Smooth muscle cell of bladder (primary cell): ENCODE results near the gene BICRAL. TPM values are rescaled to one million over a fixed set of nuclear protein-coding genes. Genes with fewer than 3 reads are reported as not detected.

Experiments
- total RNA-seq: library from RNA; depleted of rRNA; stranded (reverse); fragments of >200 nt; gene quantifications from 2 replicates; pipeline ENCODE4 v1.2.3, GENCODE V29; 2014

BICRAL gene
- 3.5 and 3.7 TPM in 2 replicates for total RNA-seq

DNA sequence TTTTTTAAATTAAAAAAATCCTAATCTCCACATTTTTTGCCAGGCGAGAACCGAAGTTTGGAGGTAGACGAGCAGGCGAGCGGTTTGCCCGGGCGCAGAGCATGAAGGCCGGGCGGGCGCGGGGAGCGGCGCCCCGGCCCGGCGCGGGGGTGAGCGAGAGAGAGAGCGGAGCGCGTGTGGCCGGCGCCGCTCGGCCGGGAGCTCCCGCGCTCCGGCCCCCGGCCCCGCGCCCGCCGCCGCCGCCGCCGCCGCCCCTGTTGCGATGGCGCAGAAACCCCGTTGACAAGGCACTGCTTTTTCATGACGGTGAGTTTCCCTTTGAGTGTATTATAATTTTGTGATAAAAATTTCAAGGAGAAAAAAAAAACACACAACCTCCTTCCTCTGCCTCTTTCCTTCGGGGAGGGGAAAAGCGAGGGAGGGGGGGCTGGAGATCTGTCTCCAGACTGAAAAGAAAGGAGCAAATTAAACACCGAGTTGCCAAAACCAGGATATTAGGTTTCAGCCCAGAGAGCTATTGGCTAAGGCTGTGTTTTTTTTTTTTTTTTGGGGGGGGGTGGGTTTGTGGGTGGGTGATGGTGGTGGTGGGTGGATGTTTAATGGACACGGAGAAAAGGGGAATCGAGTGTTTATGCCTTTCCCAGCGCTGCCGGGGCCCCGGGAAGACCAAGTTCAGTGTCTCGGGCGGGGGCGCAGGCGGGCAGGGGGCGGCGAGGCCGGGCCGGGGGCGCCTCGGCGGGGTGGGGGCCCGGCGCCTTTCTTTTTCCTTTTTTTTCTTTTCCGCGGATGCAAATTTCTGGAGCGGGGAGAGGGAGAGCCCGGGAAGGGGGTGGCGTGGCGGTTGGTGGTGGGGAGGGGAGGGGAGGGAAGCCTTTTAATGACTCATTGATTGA, at the start of gene BICRAL:
BICRAL (plus strand) TSS at position 257 of the 893 bp plus-strand sequence. CDS start 39,971 bp downstream, outside the sequence.

DNA sequence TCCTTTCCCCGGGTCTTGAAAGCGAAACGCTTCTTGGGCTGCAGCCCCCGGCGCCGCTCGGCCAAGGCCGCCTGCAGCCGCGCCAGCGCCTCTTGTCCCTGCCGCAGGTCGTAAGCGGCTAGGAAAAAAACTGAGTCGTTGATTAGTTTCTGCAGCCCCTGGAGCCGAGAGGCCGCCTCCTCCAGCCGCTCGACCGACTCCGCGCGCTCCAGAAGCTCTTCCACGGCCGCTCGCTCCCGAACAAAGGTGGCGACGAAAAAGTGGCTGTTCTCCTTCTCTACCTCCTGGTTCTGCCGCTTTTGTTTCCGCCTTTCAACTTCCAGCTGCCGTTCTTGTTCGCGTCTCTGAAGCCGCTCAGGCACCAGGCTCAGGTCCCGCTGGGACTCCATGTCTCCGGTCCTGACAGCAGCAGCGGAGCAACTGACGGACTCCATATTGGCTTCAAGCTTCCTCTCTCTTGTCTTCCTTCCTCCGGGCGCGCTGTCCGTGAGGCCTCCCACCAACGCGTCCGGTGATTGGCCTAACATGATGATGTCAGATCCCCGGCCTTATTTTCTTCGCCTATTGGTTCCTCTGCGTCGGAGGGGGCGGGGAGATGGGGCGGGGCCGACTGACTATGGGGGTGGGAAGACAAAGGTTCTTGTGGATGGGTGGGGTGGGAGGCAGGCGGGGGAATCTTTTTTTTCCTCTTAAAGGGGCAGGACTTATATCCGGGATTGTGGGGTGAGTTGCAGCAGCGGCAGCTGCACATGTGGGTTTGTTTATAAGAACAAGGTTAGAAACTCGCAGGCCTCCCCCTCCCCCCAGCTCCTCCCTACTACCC, 36.0 kb upstream of the BICRAL start, which contains the start of gene TBCC:
TBCC (minus strand) TSS at position 464 of the 823 bp plus-strand sequence; CDS start at position 434, 30 bp downstream.

GRCh38 chr6:42879372-42880239, 97.8 kb downstream of the BICRAL start, which contains the start of gene RPL7L1:
Gene RPL7L1, plus strand, starts transcription at chr6:42879616. Its CDS starts 295 bp downstream, at chr6:42879911.

GRCh38 chr6:42915732-42916131, 133.9 kb downstream of the BICRAL start, which contains the start of gene PTCRA:
Gene PTCRA, plus strand, starts transcription at chr6:42916053. Its CDS starts 17 bp downstream, at chr6:42916070.

Other genes with a start within 250 kb of the BICRAL start
- 27.4 and 29.2 TPM in 2 replicates for gene UBR2, start 218.0 kb upstream of the BICRAL start, total RNA-seq
- gene PRPH2, start 59.5 kb upstream of the BICRAL start, total RNA-seq = 1.8 and 2.5 TPM in 2 replicates
- 32.3 and 47.2 TPM in 2 replicates for gene TBCC, start 35.9 kb upstream of the BICRAL start, total RNA-seq
- gene RPL7L1, start 97.6 kb downstream of the BICRAL start, total RNA-seq = 86.3 and 91.4 TPM in 2 replicates
- gene PTCRA, start 134.0 kb downstream of the BICRAL start, total RNA-seq = not detected in 2 replicates
- gene CNPY3, start 147.4 kb downstream of the BICRAL start, total RNA-seq = 21.9 and 33.7 TPM in 2 replicates
- not detected in 2 replicates for gene GNMT, start 178.7 kb downstream of the BICRAL start, total RNA-seq
- 23.5 and 53.9 TPM in 2 replicates for gene PEX6, start 197.1 kb downstream of the BICRAL start, total RNA-seq
- gene PPP2R5D, start 202.5 kb downstream of the BICRAL start, total RNA-seq = 29.6 and 31.5 TPM in 2 replicates
- 59.2 and 66.3 TPM in 2 replicates for gene MEA1, start 231.9 kb downstream of the BICRAL start, total RNA-seq
- 64.4 and 86.1 TPM in 2 replicates for gene KLHDC3, start 232.2 kb downstream of the BICRAL start, total RNA-seq
- gene RRP36, start 239.6 kb downstream of the BICRAL start, total RNA-seq = 76.1 and 80.2 TPM in 2 replicates